Panc1 (cell line): ENCODE measurements around the gene UNC93A. TPM values are rescaled to one million over a fixed set of nuclear protein-coding genes. Genes with fewer than 3 reads are reported as not detected.
"Not testable (repeated sequence)": the region's sequence is repeated elsewhere in the genome, so short reads cannot be mapped to it uniquely, and the experiment has no call there.

Experiments used
- ATAC-seq: fragments of 200-7000 bp; cut with Tn5 transposase; 2 replicates; pipeline ENCODE4 v1.9.1; 2020; ENCODE audit warnings: mild to moderate bottlenecking, moderate library complexity
- BruUV-seq: library from RNA; stranded (reverse); fragments of 400-500 nt; replicated peaks from 2 replicates; lab custom pipeline; 2021; lab: Mats Ljungman, UMichigan
- CTCF ChIA-PET: fragments of 300-600 bp; sonication (Branson Sonifier 250); formaldehyde crosslinking; loops from one replicate; lab custom pipeline; 2022; ENCODE audit warnings: antibody characterized with exemption; lab: Charles Lee
- POLR2A ChIA-PET: fragments of 300-600 bp; sonication (Branson Sonifier 250); formaldehyde crosslinking; loops from one replicate; lab custom pipeline; 2022; ENCODE audit warnings: antibody characterized with exemption; lab: Charles Lee
- DNase-seq: peaks from one replicate; pipeline ENCODE4 v3.0.0-alpha.2; 2010; ENCODE audit warnings: low read depth, low spot score
- H3K27ac ChIP-seq: 2 replicates; pipeline ENCODE4 v1.5.1; 2011; ENCODE audit warnings: mild to moderate bottlenecking, low read length, inconsistent platforms
- H3K27me3 ChIP-seq: fragments of 200-500 bp; sonication (Bioruptor generic); 2 replicates; pipeline ENCODE4 v1.6.0; 2014; ENCODE audit warnings: low read length, inconsistent platforms; ENCODE audit not compliant: control insufficient read depth, insufficient read depth
- H3K36me3 ChIP-seq: fragments of 200-500 bp; sonication (Bioruptor generic); 2 replicates; pipeline ENCODE4 v1.5.1; 2014; ENCODE audit warnings: inconsistent platforms, mild to moderate bottlenecking, low read length, moderate library complexity; ENCODE audit not compliant: control insufficient read depth, insufficient read depth
- H3K4me1 ChIP-seq: 2 replicates; pipeline ENCODE4 v1.5.1; 2011; ENCODE audit warnings: inconsistent platforms, mild to moderate bottlenecking, low read length, moderate library complexity; ENCODE audit not compliant: control insufficient read depth, insufficient read depth
- H3K4me3 ChIP-seq, 2 experiments: 2 replicates each; pipeline ENCODE4 v1.5.1; 2011 to 2012; ENCODE audit warnings: low read depth in 2 of 2, low read length in 2 of 2, mild to moderate bottlenecking in 2 of 2, inconsistent platforms in 1 of 2, moderate library complexity in 1 of 2
- H3K9me3 ChIP-seq: fragments of 200-500 bp; sonication (Bioruptor generic); 2 replicates; pipeline ENCODE4 v1.5.1; 2014; ENCODE audit warnings: low read depth, mild to moderate bottlenecking, inconsistent platforms, low read length, moderate library complexity; ENCODE audit not compliant: control insufficient read depth, insufficient read depth
- POLR2AphosphoS5 ChIP-seq: IDR thresholded peaks from 2 replicates; pipeline ENCODE4 v1.6.1; 2012; ENCODE audit warnings: mild to moderate bottlenecking, low read depth, low read length, moderate library complexity
- SIN3A ChIP-seq: IDR thresholded peaks from 2 replicates; pipeline ENCODE4 v1.6.1; 2012; ENCODE audit warnings: low read depth, mild to moderate bottlenecking, low read length, moderate library complexity, borderline replicate concordance; ENCODE audit not compliant: insufficient read depth
- TCF7L2 ChIP-seq: IDR thresholded peaks from 2 replicates; pipeline ENCODE4 v1.6.1; 2011; ENCODE audit warnings: mild to moderate bottlenecking, low read depth, low read length, inconsistent platforms
- in situ Hi-C: cut with HindIII; loops from 2 replicates; pipeline ENCODE4 v1.10.0; 2016; ENCODE audit warnings: low sequenced_read_pairs, low pct_unique_long_range_greater_than_20kb
- intact Hi-C: fragments of 100-400 bp; cut with micrococcal nuclease; formaldehyde crosslinking; loops from one replicate; pipeline ENCODE4 v1.10.0; 2022; ENCODE audit not compliant: unreplicated experiment
- total RNA-seq: library from RNA; stranded (reverse); gene quantifications from one replicate; pipeline ENCODE4 v1.2.1, GENCODE V29; 2021; ENCODE audit not compliant: unreplicated experiment
- TF ChIP-seq, protein P1 (sequence below): fragments of 450-650 bp; IDR thresholded peaks from 2 replicates; pipeline ENCODE4 v1.5.1; 2017; ENCODE audit warnings: mild to moderate bottlenecking
- TF ChIP-seq, protein P2 (sequence below), 2 experiments: IDR thresholded peaks; 2 replicates each; pipeline ENCODE4 v1.6.1; 2011 to 2012; ENCODE audit warnings: low read depth in 2 of 2, control low read depth in 1 of 2, low read length in 1 of 2, mild to moderate bottlenecking in 1 of 2, moderate library complexity in 1 of 2; ENCODE audit not compliant: insufficient read depth in 1 of 2

Gene UNC93A
- total RNA-seq, 1 experiment from 2014 or later = not detected

DNA sequence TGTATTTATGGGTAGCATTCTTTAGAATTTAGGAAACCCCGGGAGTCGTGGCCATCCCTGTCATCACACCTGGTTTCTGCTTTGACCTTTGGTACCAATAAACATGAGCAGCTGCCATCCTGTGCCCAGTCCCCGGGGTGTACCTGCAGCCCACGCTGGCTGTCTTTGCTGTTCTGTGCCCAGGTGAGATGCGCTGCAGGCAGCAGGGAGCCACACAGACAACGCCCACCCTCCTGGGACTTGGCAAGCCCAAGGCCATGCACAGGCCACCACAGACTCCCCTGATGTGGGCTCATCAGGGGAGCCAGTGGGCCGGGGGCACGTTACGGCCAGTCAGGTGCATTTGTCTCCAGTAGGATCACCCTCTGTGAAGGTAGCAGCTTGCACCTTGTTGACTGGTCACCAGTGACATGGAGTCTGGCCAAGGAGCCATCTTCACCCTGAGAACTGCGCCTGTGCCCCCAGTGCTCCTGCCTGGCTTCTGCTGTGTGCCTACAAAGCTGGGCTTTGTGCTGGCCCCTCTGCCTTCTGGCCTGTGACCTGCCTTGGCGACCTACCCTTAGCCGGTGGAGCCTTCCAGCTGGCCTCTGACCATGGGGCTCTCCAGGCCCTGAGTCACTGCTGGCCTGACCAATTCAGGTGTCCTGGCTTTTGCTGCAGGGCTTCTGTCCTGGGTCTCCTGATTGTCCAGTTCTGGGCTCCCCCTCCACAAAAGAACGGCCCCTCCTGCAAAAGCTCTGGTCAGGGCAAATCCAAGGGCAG, 14.2 kb upstream of the UNC93A start:
- Histone ChIP-seq H3K27me3 (peaks cover 14% of the 10 kb centered on the region), H3K9me3 (no peaks in the 10 kb centered on the region), H3K27ac (no peak overlapping the region), H3K36me3 (no peaks in the 10 kb centered on the region), H3K4me3 (no peak overlapping the region), H3K4me1 (no peaks in the 10 kb centered on the region)
- ChIA-PET POLR2A (no interaction called here), CTCF (interaction anchor here (1.0 kb wide), 1 partner anchor 21 kb away, joined by 4 read pairs; no protein-coding TSS in a partner anchor)
- TF ChIP-seq SIN3A = no peak
- TF ChIP-seq, protein P1, sequence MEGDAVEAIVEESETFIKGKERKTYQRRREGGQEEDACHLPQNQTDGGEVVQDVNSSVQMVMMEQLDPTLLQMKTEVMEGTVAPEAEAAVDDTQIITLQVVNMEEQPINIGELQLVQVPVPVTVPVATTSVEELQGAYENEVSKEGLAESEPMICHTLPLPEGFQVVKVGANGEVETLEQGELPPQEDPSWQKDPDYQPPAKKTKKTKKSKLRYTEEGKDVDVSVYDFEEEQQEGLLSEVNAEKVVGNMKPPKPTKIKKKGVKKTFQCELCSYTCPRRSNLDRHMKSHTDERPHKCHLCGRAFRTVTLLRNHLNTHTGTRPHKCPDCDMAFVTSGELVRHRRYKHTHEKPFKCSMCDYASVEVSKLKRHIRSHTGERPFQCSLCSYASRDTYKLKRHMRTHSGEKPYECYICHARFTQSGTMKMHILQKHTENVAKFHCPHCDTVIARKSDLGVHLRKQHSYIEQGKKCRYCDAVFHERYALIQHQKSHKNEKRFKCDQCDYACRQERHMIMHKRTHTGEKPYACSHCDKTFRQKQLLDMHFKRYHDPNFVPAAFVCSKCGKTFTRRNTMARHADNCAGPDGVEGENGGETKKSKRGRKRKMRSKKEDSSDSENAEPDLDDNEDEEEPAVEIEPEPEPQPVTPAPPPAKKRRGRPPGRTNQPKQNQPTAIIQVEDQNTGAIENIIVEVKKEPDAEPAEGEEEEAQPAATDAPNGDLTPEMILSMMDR = no peak
- TF ChIP-seq, protein P2, sequence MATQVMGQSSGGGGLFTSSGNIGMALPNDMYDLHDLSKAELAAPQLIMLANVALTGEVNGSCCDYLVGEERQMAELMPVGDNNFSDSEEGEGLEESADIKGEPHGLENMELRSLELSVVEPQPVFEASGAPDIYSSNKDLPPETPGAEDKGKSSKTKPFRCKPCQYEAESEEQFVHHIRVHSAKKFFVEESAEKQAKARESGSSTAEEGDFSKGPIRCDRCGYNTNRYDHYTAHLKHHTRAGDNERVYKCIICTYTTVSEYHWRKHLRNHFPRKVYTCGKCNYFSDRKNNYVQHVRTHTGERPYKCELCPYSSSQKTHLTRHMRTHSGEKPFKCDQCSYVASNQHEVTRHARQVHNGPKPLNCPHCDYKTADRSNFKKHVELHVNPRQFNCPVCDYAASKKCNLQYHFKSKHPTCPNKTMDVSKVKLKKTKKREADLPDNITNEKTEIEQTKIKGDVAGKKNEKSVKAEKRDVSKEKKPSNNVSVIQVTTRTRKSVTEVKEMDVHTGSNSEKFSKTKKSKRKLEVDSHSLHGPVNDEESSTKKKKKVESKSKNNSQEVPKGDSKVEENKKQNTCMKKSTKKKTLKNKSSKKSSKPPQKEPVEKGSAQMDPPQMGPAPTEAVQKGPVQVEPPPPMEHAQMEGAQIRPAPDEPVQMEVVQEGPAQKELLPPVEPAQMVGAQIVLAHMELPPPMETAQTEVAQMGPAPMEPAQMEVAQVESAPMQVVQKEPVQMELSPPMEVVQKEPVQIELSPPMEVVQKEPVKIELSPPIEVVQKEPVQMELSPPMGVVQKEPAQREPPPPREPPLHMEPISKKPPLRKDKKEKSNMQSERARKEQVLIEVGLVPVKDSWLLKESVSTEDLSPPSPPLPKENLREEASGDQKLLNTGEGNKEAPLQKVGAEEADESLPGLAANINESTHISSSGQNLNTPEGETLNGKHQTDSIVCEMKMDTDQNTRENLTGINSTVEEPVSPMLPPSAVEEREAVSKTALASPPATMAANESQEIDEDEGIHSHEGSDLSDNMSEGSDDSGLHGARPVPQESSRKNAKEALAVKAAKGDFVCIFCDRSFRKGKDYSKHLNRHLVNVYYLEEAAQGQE (IDR thresholded peaks at IDR 0.05; ENCODE audit: insufficient read depth in 1 of 2, low read depth in 2 of 2, low read length in 1 of 2) = no peak
- no peak for TF ChIP-seq TCF7L2
- TF ChIP-seq POLR2AphosphoS5 = no peak
- no TSS peak for BruUV-seq
- intact Hi-C loops = no loop called here
- peak; percentile 36; the same call in 1 of the 2 replicates for ATAC-seq
- no peak for DNase-seq
- in situ Hi-C loops = no loop called here

DNA sequence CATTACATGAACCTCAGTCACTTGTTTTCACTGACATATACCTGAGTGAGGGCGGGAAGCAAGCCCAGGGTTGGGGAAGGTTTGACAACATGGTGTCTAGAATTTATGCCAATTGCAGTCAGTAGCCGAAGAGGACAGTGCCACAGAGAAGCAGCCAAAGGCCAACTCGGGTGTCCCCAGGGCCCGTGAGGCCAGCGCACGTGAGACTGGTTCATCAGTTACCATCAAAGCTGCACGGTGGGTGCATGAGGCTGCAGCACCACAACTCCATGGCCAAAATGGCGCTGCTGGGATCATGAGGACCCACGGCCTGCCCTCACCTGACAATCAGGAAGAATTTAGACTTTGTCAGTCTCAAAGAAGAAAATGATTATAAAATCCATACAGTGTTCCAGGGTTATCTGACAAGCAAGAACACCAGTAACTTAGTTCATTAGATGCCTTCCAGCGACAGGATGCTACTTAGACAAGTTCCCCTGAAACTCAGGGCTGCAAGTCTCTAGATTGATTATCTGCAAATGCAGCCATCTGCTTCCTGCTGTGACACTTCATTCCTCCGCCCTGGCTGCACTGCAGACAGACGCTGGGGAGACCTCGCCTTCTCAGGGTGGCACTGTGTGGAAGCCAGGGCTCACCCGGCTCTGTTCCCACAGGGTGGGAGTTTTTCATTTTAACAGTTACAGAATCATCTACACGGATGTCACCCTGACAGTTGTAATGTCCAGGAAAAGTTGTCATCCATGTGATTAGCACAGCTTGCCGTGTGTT, 12.8 kb upstream of the UNC93A start:
- in situ Hi-C loops = not testable (repeated sequence)

More for the DNA sequence above, 12.8 kb upstream of the UNC93A start:
- H3K36me3 ChIP-seq, H3K4me3 ChIP-seq, POLR2A ChIA-PET, ATAC-seq, H3K9me3 ChIP-seq, intact Hi-C loops, H3K27ac ChIP-seq, BruUV-seq, DNase-seq, H3K4me1 ChIP-seq, CTCF ChIA-PET: not testable (repeated sequence)
- H3K27me3 ChIP-seq = peaks cover 14% of the 10 kb centered on the region
